Activated CD4-positive, alpha-beta T cell treated with anti-CD3 and anti-CD28 coated beads for 36 hours (primary cell): ENCODE measurements around the gene DIP2C. TPM values are rescaled to one million over a fixed set of nuclear protein-coding genes. Genes with fewer than 3 reads are reported as not detected.
A peak's percentile ranks its signal among the peaks of the same experiment; 100 is the strongest.

Experiments
- ATAC-seq: fragments of 200-7000 bp; cut with Tn5 transposase; one replicate; pipeline ENCODE4 v1.10.0; 2021; ENCODE audit warnings: mild to moderate bottlenecking, moderate library complexity
- CTCF ChIA-PET: fragments of 350-600 bp; sonication (Branson Sonifier 250); formaldehyde crosslinking; loops from one replicate; lab custom pipeline; 2021; ENCODE audit warnings: antibody characterized with exemption; lab: Charles Lee
- POLR2A ChIA-PET: fragments of 350-600 bp; sonication (Branson Sonifier 250); formaldehyde crosslinking; loops from one replicate; lab custom pipeline; 2021; ENCODE audit warnings: antibody characterized with exemption, inconsistent platforms; lab: Charles Lee
- DNase-seq: peaks from one replicate; pipeline ENCODE4 v3.0.0-alpha.2; 2020
- H3K27ac Mint-ChIP-seq: one replicate; pipeline ENCODE4 v1.8.0; 2021; ENCODE audit warnings: mixed read lengths
- H3K27me3 Mint-ChIP-seq: one replicate; pipeline ENCODE4 v1.8.0; 2021; ENCODE audit warnings: mixed read lengths
- H3K36me3 Mint-ChIP-seq: one replicate; pipeline ENCODE4 v1.8.0; 2021; ENCODE audit warnings: low read depth, mixed read lengths
- H3K4me1 Mint-ChIP-seq: one replicate; pipeline ENCODE4 v1.8.0; 2021; ENCODE audit warnings: mixed read lengths
- H3K4me3 Mint-ChIP-seq: one replicate; pipeline ENCODE4 v1.8.0; 2021; ENCODE audit warnings: mild to moderate bottlenecking, moderate library complexity, mixed read lengths
- H3K9me3 Mint-ChIP-seq: one replicate; pipeline ENCODE4 v1.8.0; 2021; ENCODE audit warnings: low read depth, mixed read lengths
- intact Hi-C, 2 experiments: fragments of 100-400 bp; cut with DNase I in 1 of 2; cut with micrococcal nuclease in 1 of 2; formaldehyde crosslinking; loops; one replicate each; pipeline versions ENCODE4 v1.14.2 to v1.15.1; 2022 to 2024; cut with DNase I, micrococcal nuclease
- total RNA-seq, 2 experiments: library from RNA; stranded (reverse); gene quantifications; one replicate each; pipeline ENCODE4 v1.2.3, GENCODE V29; 2021

The DIP2C gene
- total RNA-seq, 2 experiments from 2014 or later = 0.76 to 0.94 TPM

DNA sequence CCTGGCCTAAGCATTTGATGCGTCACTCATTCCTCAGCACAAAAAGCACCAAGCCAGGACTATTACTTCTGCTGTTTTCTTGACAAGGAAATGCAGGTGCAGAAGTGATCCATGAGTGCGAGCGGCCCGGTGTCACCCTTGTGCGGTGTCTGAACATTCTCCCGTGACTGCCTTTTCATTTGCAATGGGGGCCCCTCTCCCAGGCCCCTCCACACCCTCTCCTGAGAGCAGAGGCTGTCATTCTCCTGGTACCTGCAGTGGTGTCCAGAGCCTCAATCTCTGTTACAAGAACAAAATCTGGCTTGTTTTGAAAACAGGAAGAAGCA lies 213.1 kb downstream of the DIP2C start:
- intact Hi-C loops = no loop called here
- peaks cover 3% of the 10 kb centered on the region for H3K36me3 Mint-ChIP-seq
- DNase-seq (no peak), ATAC-seq (no peak)
- ChIA-PET POLR2A (no interaction called here), CTCF (no interaction called here)
- no peaks in the 10 kb centered on the region for H3K27me3 Mint-ChIP-seq
- no peak overlapping the region for H3K27ac Mint-ChIP-seq
- H3K9me3 Mint-ChIP-seq = peaks cover 17% of the 10 kb centered on the region
- H3K4me3 Mint-ChIP-seq = no peak overlapping the region
- H3K4me1 Mint-ChIP-seq = peaks cover 5% of the 10 kb centered on the region

DNA sequence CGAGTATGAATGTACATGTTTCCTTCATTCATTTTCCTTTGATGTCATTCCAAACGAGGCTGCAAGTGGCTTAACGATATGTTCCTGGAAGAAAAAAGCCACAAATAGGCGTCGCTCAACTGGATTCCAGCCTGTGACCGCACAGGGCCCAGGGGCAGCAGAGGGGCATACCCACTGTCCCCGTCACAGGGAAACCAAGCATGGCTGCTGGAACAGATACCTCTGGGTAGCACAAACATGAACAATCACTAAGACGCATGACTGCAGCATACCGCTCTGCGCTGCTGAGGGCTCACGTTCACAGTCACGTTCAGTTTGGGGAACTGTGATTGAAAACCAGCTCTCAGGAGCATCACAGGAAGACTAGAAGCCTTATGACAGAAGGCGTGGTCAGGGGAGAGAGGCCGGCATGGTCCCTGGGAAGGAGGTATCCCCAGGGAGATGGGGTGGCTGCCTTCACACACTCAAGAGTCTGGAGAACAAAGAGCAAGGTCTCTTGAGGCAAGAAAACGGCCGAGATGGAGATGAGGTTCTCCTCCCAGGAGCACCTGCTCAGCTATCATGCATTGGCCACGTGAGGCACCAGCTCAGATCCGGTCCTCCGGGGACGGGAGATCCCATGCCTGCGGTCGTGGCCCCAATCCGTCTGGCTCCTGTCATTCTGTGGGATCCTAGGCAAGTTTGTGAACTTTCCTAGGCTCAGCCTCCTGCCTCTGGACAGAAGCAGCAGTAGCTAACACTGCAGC lies 213.6 kb downstream of the DIP2C start:
- H3K9me3 Mint-ChIP-seq = peaks cover 17% of the 10 kb centered on the region
- no peak overlapping the region for H3K4me3 Mint-ChIP-seq
- peaks cover 7% of the 10 kb centered on the region for H3K4me1 Mint-ChIP-seq
- H3K27ac Mint-ChIP-seq = no peak overlapping the region
- intact Hi-C loops = no loop called here
- peaks cover 3% of the 10 kb centered on the region for H3K36me3 Mint-ChIP-seq
- POLR2A ChIA-PET = no interaction called here
- CTCF ChIA-PET = no interaction called here
- DNase-seq (no peak), ATAC-seq (no peak)
- H3K27me3 Mint-ChIP-seq = no peaks in the 10 kb centered on the region

GRCh38 chr10:474946-475345 lies 214.5 kb downstream of the DIP2C start:
- ChIA-PET CTCF (no interaction called here), POLR2A (no interaction called here)
- intact Hi-C loops = no loop called here
- no peak overlapping the region for H3K4me3 Mint-ChIP-seq
- peaks cover 3% of the 10 kb centered on the region for H3K36me3 Mint-ChIP-seq
- H3K4me1 Mint-ChIP-seq = peaks cover 17% of the 10 kb centered on the region
- DNase-seq = no peak
- ATAC-seq = no peak
- H3K27me3 Mint-ChIP-seq = no peaks in the 10 kb centered on the region
- no peak overlapping the region for H3K27ac Mint-ChIP-seq
- peaks cover 17% of the 10 kb centered on the region for H3K9me3 Mint-ChIP-seq

DNA sequence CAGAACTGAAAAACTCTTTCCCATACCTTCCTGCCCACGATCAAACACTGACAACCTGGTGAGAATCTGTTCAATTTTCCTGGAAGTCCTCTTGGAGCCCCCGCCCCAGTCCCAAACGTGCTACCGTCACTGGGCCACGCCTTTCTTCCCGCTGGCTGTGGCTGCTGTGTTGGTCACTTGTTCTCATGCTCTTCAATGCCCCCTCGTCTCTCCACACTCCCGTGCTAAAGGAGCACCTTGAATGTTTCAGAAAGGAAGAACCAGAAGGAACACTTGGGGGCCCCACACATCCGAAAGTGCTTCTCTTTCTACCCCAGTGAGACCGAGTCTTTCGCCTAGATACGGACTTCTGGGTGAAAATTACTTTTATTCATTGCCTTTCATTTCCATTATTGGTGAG lies 215.1 kb downstream of the DIP2C start:
- H3K36me3 Mint-ChIP-seq = peaks cover 3% of the 10 kb centered on the region
- ATAC-seq (no peak), DNase-seq (no peak)
- CTCF ChIA-PET = no interaction called here
- peaks cover 17% of the 10 kb centered on the region for H3K9me3 Mint-ChIP-seq
- intact Hi-C loops = no loop called here
- no peaks in the 10 kb centered on the region for H3K27me3 Mint-ChIP-seq
- no peak overlapping the region for H3K4me3 Mint-ChIP-seq
- no peak overlapping the region for H3K27ac Mint-ChIP-seq
- POLR2A ChIA-PET = no interaction called here
- H3K4me1 Mint-ChIP-seq = peaks cover 22% of the 10 kb centered on the region

DNA sequence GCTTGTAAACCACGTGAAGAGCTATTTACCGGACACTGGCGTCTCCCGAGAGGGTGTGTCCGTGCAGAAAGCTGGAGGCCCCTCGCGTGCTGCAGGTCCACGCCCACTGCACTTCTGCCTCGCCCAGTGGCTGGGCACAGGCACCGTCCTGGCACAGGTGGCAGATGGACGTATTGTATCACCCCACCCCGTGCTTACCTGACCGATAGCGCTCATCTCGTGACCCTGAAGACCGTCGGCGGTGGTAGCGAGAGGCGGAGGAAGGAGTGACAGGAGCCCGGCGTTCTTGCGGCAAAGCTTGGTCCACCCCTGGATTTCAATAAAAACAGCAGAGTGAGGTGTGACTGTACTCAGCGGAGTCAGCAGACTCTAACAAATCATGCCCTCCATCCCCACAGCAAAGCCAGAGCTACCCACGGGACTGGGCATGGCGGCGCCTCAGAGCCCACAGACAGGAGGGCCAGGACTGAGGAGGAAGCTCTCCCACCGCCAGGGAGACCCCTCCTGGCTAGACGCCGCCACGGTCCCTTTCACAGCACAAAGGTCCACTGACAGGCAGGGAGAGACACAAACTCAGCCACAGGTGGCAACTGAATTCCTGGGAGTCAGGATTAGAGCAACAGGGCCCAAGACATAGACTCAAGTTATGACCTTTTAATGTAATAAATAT lies 217.1 kb downstream of the DIP2C start:
- CTCF ChIA-PET = interaction anchor here (0.6 to 1.1 kb wide), 2 partner anchors 12 to 80 kb away, joined by 3 read pairs; no protein-coding TSS in a partner anchor
- Mint-ChIP-seq H3K4me3 (no peak overlapping the region), H3K9me3 (peaks cover 13% of the 10 kb centered on the region), H3K27me3 (no peaks in the 10 kb centered on the region), H3K27ac (no peak overlapping the region), H3K4me1 (peaks cover 28% of the 10 kb centered on the region), H3K36me3 (peaks cover 3% of the 10 kb centered on the region)
- POLR2A ChIA-PET = no interaction called here
- no peak for ATAC-seq
- no peak for DNase-seq
- intact Hi-C loops = no loop called here

DNA sequence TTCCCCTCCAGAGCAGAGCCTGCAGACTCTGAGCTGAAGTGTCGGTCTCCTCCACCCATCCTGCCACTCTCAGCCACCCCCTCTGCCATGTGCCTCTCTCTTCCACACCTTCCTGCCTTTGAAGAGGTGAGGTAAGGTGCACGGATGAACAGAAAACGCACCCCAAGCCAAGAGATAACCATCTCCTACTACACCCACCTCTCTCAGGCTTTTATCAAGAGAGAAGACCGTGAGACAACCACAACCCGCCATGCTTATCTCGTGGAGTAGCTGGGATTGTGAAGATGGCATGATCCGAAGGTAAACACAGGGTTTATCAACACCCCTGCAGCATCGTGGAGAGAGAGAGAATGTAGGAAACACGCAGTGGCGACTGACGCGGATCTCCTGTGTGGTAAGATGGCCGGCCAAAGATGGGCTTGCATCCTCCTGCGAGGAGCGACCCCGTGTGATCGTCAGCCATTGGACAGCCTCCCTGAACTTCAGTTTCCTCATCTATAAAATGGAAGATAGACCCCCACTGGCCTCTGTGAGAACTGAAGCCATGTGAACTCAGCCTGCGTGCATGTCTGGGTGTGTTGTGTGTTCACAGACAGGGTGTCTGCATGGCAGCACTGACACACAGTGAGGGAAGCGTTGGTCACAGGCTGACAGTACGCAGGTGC lies 219.0 kb downstream of the DIP2C start:
- CTCF ChIA-PET = no interaction called here
- peak; percentile 51 for DNase-seq
- H3K27me3 Mint-ChIP-seq = no peaks in the 10 kb centered on the region
- H3K36me3 Mint-ChIP-seq = peaks cover 3% of the 10 kb centered on the region
- POLR2A ChIA-PET = no interaction called here
- H3K27ac Mint-ChIP-seq = peak overlapping the region; percentile 56
- H3K4me1 Mint-ChIP-seq = peaks cover 24% of the 10 kb centered on the region
- peak; percentile 79 for ATAC-seq
- peak overlapping the region; percentile 10 for H3K4me3 Mint-ChIP-seq
- peaks cover 10% of the 10 kb centered on the region for H3K9me3 Mint-ChIP-seq
- intact Hi-C loops = no loop called here

GRCh38 chr10:469947-470338 lies 219.5 kb downstream of the DIP2C start:
- no peak for DNase-seq
- Mint-ChIP-seq H3K4me1 (peaks cover 24% of the 10 kb centered on the region), H3K36me3 (peaks cover 3% of the 10 kb centered on the region), H3K9me3 (peaks cover 10% of the 10 kb centered on the region), H3K27me3 (no peaks in the 10 kb centered on the region), H3K4me3 (peak overlapping the region; percentile 10), H3K27ac (peak overlapping the region; percentile 4)
- ChIA-PET POLR2A (interaction anchor here (0.7 kb wide), 1 partner anchor 578 kb away, joined by 4 read pairs; no protein-coding TSS in a partner anchor), CTCF (interaction anchor here (0.6 kb wide), 1 partner anchor 19 kb away, joined by 4 read pairs; no protein-coding TSS in a partner anchor)
- intact Hi-C loops = no loop called here
- no peak for ATAC-seq

GRCh38 chr10:459743-460142 lies 229.7 kb downstream of the DIP2C start:
- Mint-ChIP-seq H3K27ac (no peak overlapping the region), H3K27me3 (no peaks in the 10 kb centered on the region), H3K36me3 (peaks cover 2% of the 10 kb centered on the region), H3K4me1 (peaks cover 4% of the 10 kb centered on the region), H3K4me3 (no peak overlapping the region), H3K9me3 (peaks cover 5% of the 10 kb centered on the region)
- ATAC-seq (no peak), DNase-seq (no peak)
- ChIA-PET CTCF (interaction anchor here (0.7 kb wide), 1 partner anchor 165 kb away, joined by 5 read pairs; no protein-coding TSS in a partner anchor), POLR2A (interaction anchor here (0.5 kb wide), 1 partner anchor 299 kb away, joined by 4 read pairs; no protein-coding TSS in a partner anchor)
- intact Hi-C loops = no loop called here

DNA sequence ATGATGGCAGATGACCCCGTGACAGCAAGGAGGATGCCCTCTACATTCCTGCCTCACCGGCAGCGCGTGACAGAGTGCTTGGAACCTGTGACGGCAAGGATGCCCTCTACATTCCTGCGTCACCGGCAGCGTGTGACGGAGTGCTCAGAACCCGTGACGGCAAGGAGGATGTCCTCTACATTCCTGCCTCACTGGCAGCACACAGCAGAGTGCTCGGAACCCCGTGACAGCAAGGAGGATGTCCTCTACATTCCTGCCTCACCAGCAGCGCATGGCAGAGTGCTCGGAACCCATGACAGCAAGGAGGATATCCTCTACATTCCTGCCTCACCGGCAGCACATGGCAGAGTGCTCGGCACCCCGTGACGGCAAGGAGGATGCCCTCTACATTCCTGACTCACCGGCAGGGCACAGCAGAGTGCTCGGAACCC lies 231.0 kb downstream of the DIP2C start:
- CTCF ChIA-PET = no interaction called here
- H3K36me3 Mint-ChIP-seq = no peaks in the 10 kb centered on the region
- ATAC-seq = no peak
- peaks cover 8% of the 10 kb centered on the region for H3K4me1 Mint-ChIP-seq
- no peak overlapping the region for H3K27ac Mint-ChIP-seq
- no peak overlapping the region for H3K4me3 Mint-ChIP-seq
- no peaks in the 10 kb centered on the region for H3K27me3 Mint-ChIP-seq
- peaks cover 3% of the 10 kb centered on the region for H3K9me3 Mint-ChIP-seq
- intact Hi-C loops = no loop called here
- POLR2A ChIA-PET = no interaction called here
- no peak for DNase-seq

DNA sequence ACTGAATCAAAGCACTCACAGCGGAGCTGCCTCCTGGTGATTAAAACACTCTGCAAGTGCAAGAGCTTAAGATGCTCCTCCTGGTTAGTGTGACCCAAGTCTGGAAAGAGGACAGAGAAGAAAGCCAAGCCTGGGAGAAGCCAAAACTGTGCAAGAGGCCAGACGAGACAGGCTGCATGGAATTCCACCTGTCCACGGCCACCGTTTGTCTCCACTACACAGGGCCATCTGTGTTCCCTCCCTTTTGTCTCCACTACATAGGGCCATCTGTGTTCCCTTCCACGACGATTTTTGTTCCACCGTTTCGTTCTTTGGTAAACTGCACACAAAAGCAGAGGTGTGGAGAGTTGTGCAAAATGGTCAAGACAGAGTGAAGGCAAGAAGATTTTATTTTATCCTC lies 233.0 kb downstream of the DIP2C start:
- POLR2A ChIA-PET = no interaction called here

DNA sequence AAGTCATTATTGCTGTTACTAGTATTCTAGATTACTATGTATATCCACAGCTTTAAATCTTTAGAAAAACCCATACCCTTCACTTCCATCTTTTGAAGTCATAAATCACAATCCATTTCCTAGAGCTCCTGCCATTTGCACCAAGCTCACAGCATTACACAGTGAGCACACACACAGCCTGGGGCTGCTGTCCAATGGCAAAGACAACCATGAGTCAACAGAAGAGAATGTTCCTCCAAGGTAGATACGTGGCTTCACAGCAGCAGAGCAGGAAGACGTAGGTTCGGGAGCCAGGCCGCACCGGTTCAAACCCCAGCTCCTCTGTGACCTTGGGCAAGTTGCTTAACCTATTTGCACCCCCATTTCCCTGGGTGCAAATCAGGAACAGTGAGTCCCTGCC lies 234.6 kb downstream of the DIP2C start:
- DNase-seq (peak; percentile 30), ATAC-seq (peak; percentile 39)
- Mint-ChIP-seq H3K27ac (peak overlapping the region; percentile 82), H3K9me3 (no peaks in the 10 kb centered on the region), H3K36me3 (no peaks in the 10 kb centered on the region), H3K4me3 (peak overlapping the region; percentile 30), H3K4me1 (peaks cover 43% of the 10 kb centered on the region), H3K27me3 (peaks cover 2% of the 10 kb centered on the region)
- intact Hi-C loops = no loop called here
- ChIA-PET CTCF (interaction anchor here (0.8 kb wide), 1 partner anchor 18 kb away, joined by 3 read pairs; no protein-coding TSS in a partner anchor), POLR2A (no interaction called here)

More for the DNA sequence above, 233.0 kb downstream of the DIP2C start:
- Mint-ChIP-seq H3K9me3 (no peaks in the 10 kb centered on the region), H3K4me1 (peaks cover 27% of the 10 kb centered on the region), H3K4me3 (no peak overlapping the region), H3K36me3 (no peaks in the 10 kb centered on the region), H3K27me3 (peaks cover 1% of the 10 kb centered on the region), H3K27ac (no peak overlapping the region)
- ATAC-seq (no peak), DNase-seq (no peak)
- intact Hi-C loops = no loop called here
- CTCF ChIA-PET = no interaction called here
